Measurements from ENCODE around the gene CATSPERB.
A peak's percentile ranks its signal among the peaks of the same experiment; 100 is the strongest.
"Not testable (repeated sequence)": the region's sequence is repeated elsewhere in the genome, so short reads cannot be mapped to it uniquely, and the experiment has no call there.

Gene CATSPERB, protein sequence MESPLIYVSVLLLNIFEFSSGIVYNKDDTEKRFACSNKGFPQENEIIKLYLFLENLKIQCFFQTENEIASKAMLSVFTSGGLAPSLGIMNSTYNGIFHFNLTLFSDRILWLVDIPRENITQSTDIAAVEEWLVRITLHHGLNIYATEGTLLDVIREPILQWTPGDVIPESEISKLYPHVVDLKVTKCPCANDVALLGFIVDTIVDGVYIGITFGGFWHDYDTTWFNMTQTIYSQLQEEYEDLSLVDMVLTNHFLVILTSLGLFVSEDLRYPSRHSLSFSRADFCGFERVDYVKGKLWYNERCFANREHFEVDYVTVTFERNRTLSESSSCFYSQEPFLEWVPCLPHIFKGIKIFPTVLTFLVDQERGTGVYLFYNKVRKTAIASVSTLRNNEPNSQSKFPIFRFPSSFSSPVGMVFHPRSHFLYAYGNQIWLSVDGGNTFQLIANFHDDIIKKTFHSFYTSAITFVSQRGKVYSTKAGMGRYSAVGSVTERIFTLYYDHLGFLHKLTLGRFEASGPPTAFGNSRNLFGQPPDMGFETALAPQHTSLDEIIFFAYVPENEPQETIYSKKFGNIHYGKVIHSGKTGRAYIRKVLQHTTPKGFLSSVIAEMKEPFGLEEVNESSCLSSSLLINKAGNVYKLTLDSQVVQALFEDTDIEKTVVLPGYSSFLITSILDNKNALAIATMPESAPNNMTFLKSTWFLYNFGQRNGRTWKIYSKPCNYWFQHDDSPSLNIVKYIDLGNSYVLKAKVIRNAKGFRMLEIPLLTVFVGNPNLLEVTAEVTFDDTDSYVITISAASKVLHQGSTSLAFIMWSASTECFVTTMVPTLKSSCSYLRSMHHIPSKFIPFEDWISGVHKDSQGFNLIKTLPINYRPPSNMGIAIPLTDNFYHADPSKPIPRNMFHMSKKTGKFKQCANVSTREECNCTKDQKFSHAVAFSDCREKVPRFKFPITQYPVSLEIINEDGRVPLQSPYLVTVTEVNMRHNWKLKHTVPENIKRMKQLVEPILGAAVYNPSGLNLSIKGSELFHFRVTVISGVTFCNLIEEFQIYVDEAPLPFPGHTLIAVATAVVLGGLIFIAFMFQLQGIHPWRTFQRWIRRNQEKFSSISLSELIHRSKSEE

DNA sequence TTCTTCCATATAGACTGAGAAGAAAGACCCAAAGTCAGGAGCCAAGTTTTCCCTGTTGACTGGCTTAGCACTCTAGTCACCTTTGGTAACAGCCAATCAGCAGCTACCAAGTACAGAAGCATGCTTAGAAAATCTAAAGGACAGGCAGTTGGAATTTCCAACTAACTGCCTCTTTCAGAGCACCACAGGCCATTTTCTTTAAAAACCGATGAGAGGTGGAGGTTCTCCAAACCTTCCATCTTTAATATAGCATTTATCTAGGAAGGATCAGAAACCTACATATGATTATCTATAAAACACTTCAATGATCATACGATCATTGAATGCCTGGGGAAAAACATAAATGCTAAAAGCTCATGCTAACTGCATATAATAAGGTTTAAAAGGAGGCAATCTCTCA lies at the start of gene CATSPERB:
Gene CATSPERB (minus strand): TSS at position 101 of the 400 bp plus-strand sequence. CDS start 2,607 bp downstream, outside the sequence.
- no peak for DNase-seq

DNA sequence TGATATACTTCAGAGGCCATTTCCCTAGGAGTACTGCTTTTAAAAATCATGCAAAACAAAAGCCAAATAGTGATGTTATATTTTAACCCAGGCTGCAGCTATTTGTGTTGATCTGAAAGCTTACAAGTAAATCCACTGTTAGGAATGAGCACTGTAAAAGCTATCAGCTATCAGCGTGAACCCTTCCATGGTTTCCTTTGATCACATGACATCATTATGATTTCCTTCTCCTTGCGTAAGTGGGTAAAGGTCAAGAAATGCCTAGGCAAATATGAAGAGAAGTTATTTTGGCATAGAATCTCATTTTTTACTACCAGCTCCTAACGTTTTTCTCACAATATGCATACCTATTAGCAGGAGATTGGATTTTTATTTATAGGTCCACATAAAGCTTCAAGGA lies 48.6 kb upstream of the CATSPERB start:
- peak; percentile 10 to 47 (median 37) for DNase-seq

DNA sequence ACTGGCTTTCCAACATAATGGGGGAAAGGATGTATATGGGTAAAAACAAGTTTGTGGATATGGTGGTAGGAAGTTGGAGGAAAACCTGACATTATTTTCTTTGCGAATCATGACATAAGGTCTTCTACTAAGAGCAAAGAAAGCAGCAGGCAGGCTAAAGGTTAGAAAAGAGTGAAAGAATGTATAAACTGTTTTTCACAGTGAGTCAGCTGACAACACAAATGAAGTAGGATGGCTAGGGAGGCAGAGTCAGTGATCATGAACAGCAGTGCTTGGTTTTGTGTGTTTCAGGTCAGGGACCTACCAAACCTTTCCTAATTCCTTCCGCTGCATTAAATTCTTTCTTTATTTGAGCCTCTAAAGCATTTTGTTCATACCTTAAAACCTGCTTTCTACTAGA lies 46.3 kb upstream of the CATSPERB start:
- no peak for DNase-seq

DNA sequence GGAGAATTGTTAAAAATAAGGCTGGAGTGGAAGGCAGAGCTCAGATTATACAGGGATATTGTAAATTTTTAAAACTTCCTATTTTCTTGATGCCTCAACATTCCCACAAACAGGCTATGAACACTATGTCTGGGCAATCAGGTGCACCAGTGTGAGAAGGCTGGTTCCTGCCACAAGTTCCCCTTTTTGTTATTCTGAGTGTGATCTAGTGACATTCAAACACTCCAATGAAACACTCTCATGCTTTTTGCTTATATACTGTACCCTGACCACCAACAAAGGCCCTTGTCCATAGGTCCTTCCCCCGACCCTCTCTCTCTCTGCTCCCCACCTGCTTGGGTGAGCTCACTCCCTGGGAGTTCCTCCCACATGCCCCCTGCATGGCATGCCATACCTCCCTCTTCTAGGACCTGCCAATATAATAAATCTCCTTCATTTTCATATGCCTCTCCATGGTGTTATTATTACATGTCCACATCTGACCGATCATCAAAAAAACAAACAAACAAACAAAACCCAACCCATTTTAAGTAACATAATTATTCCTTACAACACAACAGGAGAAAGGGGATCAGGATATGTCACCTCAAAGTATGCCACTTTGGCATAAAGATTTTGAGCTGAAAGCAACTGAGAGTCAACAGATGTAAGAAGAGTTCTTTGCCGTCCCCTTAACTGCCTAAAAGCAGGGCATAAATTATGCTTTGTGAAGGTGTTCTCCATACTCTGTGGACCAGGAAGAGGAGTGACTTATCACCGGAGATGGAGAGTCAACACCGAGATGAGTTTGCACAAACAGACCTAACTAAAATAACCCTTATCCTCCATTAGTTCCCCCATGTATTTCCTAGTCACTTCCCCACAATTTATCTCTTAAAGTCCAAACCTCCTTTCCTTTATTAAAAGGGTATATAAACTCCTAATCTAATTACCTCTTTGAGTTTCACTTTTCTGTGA lies 42.5 kb upstream of the CATSPERB start:
- peak; percentile 11 to 26 (median 19) for DNase-seq

DNA sequence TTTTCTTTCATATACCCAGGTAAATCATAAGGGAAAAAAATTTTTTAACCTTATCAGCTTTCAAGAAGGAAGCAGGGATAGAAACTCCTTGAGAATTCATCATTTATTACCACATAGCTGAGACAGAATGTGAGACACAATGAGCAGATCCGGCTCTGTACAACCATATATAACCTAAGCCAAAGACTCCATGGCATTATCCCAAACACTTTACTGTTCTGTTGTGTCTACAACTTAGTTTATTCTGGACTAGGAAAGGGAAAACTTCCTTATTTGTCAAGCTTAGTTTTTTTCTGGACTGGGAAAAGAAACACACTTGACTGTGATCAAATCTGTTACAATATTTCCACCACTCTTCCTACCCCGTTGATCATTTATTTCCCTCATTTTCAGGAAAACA lies 38.3 kb upstream of the CATSPERB start:
- no peak for DNase-seq

DNA sequence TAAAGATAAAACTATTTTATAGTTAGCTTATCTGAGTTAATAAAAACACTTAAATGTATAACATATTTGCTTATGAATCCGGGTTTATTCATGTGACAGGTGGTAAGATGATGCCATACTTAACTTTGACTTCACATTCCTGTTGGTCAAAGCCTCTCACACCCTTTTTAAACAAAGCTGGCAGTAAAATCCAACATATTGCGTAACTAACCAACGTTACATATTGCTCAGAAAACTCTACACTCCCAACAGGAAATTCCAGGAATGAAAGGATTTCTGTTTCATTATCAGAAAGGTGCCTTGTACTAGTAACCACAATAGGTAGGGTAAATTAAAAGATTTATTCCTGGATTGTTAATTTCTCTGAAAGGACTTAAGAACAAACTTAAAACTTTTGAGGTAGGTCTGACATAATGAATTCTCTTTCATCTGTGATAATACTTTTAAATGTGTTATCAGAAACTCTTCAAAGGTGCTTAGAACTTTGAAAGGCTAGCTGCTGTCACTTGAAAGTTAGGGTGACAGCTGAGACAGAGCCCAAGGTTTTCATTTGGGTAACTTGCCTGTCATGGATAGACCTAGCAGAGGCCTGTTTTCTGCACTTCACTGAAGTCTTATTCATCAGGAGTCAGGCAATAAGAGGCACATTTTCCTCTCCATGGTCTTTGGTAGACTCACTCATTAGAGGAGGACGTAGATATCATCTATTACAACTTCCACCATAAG lies 23.8 kb upstream of the CATSPERB start:
- no peak for DNase-seq

DNA sequence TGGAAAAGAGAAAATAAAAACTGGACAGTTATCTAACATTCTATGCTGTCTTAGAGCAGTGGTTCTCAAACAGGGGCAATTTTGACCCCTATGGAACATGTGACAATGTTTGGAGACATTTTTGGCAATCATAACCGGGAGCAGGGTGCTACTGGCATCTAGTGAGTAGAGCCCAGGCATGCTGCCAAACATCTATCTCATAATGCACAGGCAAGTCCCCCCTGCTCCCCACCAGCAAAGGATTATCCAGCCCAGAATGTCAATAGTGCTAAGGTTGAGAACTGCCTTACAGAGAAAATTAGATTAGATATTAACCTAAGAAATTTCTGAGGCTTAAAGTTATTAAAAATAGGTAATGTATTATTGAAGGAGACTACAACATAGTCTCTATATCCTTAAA lies 22.9 kb upstream of the CATSPERB start:
- no peak for DNase-seq

DNA sequence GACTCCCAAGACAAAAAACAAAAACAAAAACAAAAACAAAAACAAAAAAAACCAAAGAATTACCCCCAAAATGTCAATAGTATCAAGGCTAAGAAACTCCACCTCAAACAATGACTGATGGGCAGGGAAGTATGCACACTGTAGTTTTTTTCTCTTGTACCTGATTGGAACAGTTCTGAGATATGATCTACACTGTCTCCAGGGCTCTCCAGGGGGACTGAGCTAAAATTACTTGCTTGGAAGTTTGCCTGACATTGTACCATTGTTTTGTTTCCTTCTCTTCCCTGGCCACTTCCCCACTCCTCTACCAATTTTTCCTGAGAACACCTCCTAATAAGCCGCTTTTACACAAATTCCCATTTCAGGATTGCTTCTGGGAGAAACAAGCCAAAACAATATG lies 22.3 kb upstream of the CATSPERB start:
- no peak for DNase-seq

DNA sequence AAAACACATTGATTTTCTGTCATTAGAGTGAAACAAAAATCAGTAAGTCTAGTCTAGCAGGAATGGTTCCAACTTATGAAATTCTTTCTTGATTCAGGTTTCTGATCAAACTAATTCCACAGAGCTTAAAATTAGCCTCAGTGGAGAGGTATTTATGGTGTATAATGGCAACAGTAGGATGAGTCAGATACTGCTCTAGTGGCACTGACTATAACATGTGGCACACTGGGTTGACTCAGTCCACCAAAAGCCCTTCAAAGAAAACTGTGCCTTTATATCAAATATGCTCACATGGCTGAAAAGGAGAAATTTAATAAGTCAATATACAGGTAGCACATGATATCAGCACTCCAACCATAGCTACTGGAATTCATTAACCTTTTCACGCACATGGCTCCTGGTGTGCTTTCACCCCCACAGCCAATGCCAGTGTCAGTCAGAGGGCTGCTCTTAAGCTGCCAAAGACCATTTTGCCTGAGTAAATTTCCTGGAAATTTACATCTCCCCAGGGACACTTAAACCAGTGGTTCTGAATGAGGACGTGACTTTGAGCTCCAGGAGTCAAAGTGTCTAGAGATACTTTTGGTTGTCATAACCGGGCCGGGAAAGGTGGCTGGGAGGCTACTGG lies 21.7 kb upstream of the CATSPERB start:
- no peak for DNase-seq

DNA sequence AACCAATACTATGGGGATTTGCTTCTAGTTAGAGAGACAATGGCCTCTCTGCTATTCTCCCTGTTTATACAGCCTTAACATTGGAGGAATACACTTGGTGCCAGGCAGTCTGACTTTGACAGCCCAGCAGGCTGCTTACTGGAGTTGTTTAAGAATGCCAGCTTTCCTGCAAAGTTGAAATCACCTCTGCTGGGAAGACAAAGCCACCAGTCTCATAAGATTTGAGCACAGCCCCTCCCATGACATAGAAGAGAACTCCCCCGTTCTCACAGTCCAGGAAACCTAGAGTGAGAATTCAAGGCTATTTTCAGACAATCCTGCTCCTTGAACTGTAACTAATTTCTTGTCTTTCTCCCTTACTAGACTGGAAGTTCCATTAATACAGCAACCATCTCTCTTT lies 21.1 kb upstream of the CATSPERB start:
- DNase-seq = no peak

DNA sequence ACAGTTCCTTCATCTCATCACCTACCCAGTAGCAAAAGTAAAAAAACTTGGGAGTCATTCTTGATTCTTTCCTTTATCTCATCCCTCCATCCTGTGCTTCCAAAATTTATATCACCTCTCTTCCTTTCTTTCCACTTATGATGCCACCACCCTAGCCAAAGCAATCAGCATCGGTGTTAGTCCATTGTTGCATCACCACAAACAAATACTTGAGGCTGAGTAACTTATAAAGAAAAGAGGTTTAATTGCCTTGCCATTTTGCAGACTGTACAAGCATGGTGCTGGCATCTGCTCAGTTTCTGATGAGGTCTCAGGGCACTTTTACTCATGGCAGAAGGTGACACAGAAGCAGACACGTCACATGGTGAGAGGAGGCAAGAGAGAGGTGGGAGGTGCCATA lies 19.8 kb upstream of the CATSPERB start:
- no peak for DNase-seq

DNA sequence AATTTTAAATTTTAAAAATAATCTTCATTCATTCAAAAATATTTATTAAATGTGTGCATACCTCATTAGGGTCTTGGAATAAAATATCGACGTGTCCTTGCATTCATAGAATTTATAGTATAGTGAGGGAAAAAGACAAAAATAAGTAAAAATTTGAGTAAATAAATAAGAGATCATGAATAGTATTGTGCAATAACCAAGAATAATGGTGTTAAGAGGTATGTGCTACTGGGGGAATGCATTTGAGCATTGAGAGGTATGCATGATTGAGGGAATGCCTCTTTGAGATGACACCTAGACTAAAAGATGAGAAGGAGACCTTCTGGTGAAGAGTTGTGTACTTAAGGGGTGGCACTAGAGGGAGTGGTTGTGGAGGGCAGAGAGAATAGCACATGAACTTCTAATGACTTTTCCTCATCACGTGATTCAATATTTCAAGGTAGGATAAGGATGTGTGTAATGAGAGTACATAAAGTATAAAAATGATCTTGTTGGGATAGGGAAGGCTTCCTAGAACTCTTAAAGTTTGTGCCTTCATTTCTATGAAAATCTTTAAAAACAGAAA lies 18.8 kb upstream of the CATSPERB start:
- DNase-seq = no peak

DNA sequence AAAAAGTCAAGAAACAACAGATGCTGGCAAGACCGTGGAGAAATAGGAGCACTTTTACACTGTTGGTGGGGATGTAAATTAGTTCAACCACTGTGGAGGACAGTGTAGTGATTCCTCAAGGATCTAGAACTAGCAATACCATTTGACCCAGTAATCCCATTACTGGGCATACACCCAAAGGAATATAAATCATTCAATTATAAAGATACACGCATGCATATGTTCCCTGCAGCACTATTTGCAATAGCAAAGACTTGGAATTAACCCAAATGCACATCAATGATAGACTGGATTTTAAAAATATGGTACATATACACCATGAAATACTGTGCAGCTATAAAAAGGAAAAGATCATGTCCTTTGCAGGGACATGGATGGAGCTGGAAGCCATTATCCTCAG lies 18.0 kb upstream of the CATSPERB start:
- no peak for DNase-seq

DNA sequence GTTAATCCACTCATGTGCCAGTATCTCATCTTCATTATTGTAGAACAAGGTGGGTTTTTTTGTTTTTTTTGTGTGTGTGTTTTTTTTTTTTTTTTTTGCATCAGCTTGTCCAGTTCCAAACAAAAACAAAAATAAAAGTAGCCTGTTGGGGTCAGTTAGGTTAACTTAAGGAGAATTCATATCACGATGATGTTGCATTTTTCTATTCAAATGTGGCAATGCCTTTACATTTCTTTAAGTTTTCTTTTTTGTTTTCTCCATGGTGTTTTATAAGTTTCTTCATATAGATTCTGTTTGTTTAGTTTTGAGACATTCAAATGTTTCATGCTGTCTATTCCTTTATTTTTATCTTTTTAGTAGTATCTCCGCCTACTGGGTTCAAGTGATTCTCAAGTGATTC lies 16.2 kb upstream of the CATSPERB start:
- no peak for DNase-seq

DNA sequence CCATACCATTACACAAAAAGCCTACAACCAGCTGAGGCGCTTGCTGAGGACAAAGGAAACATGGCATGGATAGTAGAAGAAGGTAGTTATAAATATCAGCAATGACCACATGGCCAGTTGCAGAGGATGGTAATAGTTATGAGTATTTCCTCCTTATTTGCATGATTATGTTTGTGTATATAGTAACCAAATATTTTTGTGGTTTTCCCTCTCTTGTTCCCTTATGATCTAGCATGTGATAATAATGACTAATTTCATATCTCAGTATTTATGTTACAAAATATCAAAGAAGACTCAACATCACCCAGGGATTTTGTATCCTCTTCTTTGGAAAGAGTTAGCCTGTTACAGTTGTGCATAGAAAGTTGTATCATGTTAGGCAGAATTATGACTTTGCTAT lies 13.5 kb upstream of the CATSPERB start:
- peak; percentile 51 to 83 (median 72) for DNase-seq

DNA sequence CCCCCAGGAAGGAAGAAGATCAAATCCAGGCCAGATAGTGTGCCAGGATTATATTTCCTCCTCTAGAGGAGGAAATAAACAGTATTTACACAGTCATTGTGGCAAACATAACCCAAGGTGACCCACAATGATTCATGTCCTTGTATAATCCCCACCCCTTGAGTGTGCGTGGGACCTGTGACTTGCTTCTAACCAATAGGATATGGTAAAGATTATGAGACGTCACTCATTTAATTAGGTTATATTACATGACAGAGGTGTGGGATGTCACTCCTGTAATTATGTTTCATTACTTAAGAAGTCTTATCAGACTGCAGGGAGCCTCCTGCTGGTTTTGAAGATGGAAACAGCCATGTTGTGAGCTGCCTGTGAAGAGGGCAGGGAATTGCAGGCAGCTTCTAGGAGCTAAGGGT lies 12.2 kb upstream of the CATSPERB start:
- DNase-seq = peak; percentile 53 to 63 (median 56)

DNA sequence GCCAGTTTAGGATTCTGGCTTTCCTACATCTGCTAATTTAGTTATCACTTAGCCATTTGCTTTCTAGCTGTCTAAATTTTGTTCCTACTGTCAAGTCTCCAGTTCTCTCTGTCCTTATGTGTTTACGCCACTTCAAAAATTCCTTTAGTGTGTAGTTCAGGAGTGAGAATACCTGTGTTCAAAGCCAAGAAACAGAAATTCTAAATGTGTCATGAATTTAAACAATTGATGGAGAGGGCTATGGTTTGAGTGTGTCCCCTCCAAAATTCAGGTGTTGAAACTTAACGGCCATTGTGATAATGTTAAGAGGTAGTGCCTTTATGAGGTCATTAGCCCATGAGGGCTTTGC lies 11.4 kb upstream of the CATSPERB start:
- no peak for DNase-seq

DNA sequence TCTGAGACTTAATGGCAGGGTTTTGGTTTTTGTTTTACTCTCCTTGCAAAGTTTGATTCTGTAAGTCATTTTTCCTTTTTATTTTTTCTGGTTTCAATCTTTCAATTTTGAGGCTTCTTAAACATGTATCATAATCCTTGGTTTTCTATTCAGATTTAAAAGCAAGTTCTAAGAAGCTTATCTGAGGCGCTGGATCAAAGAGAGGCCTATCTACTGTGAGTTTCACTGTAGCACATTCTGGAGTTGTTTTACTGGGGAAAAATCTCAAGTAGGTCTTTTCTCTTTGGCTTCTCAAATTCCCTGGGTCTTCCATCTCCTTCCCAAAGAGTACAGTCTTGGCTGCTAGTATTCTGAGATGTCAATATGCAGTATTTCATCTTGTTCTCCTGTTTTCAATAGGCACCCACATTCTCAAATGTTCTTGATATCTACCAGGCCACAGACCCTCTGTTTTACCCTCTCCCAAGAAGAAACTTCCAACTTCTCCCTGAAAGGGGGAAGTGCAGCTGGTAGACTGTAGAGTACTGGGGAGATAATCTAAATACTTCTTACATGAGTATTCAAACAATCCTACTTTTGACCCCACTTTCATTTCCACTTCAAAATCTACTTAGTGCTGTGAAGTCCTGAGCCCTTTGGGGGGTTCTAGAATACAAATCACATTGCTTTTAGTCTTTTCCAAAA lies 10.9 kb upstream of the CATSPERB start:
- no peak for DNase-seq

DNA sequence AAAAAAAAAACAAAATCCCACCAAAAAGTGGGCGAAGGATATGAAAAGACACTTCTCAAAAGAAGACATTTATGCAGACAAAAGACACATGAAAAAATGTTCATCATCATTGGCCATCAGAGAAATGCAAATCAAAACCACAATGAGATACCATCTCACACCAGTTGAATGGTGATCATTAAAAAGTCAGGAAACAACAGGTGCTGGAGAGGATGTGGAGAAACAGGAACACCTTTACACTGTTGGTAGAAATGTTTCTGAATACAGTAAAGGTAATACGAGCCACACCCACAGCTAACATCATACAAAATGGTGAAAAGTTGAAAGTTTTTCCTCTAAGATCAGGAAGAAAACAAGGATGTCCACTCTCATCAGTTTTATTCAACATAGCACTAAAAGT lies 8.0 kb upstream of the CATSPERB start:
- DNase-seq = not testable (repeated sequence)

DNA sequence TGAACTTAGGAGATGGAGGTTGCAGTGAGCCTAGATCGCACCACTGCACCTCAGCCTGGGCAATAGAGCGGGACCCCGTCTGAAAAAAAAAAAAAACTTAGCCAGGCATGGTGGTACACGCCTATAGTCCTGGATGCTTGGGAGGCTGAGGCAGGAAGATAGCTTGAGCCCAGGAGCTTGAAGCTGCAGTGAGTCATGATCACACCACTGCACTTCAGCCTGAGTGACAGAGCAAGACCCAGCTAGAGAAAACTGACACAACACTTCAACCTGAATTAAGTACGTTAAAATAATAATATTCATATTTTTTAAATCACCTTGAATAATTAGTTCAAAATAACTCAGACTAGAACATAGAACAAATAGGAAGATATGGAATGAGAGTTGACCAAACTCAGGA lies 5.7 kb upstream of the CATSPERB start:
- DNase-seq = no peak

All from suppressor macrophage treated with lipopolysaccharide for 1 hour (primary cell).